HepG2 (cell line): ENCODE results near the gene TCF7L2. TPM values are rescaled to one million over a fixed set of nuclear protein-coding genes. Genes with fewer than 3 reads are reported as not detected.

Source experiments
- ZBTB40 ChIP-seq, 2 experiments: fragments of 450-650 bp in 1 of 2; sonication (generic) in 1 of 2; formaldehyde crosslinking in 1 of 2; IDR thresholded peaks; 2 replicates each; pipeline versions ENCODE4 v1.6.1 to v1.8.0; 2016 to 2022; ENCODE audit warnings: antibody characterized with exemption in 1 of 2, mild to moderate bottlenecking in 1 of 2, missing genetic modification reagents in 1 of 2
- polyA plus RNA-seq, 8 experiments: library from polyadenylated mRNA; depleted of rRNA in 3 of 8; stranded (reverse) in 7 of 8; unstranded in 1 of 8; fragments of >200 nt; fragmentation: Illumina TruSeq in 4 of 8; extraction: Trizol in 4 of 8; gene quantifications; 2 replicates each; pipeline versions ENCODE4 v1.2.1 to v1.2.3, GENCODE V29; 2011 to 2016; ENCODE audit warnings: low read depth in 4 of 8, missing spikeins in 1 of 8, mixed read lengths in 1 of 8; ENCODE audit not compliant: insufficient read depth in 1 of 8
- total RNA-seq, 5 experiments: library from RNA; depleted of rRNA; stranded (reverse); fragments of >200 nt; fragmentation: Illumina TruSeq; extraction: Trizol; gene quantifications; 2 replicates each; pipeline ENCODE4 v1.2.3, GENCODE V29; 2016; ENCODE audit warnings: low read depth in 1 of 5

Gene TCF7L2
- total and polyA plus RNA-seq, 2 of the 13 experiments (the other 11 are each of a cell fraction or from before 2014, with no cell fraction given), result 3.9 to 13.7 TPM

DNA sequence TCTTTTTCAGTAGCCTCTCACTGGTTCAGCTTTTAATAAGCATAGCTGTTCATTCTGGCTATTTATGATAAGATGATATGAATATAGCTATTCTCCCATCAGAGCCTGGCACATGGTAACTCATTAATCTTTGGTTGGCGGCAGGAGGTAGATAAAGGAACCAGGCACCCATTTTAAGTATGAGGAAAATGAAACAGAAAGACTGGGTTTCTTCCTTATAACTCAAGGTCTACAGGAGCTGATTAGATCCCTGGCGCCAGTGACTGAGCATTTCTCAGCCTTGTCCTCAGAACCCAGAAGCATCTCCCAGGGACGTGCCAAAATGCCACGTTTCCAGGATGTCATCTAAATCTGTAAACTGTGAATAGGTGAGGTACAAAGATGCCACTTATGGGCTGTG, 141.9 kb downstream of the TCF7L2 start (continued):
- TF ChIP-seq ZBTB40 (IDR thresholded peaks at IDR 0.05) (no peak), ZBTB40 (CRISPR knock-in tag; IDR thresholded peaks at IDR 0.05) (no peak)
